GM12892 (cell line): ENCODE measurements around the gene WDFY1.
"Not testable (repeated sequence)": the region's sequence is repeated elsewhere in the genome, so short reads cannot be mapped to it uniquely, and the experiment has no call there.

ENCODE experiments used
- DNase-seq: peaks from one replicate; pipeline ENCODE4 v3.0.0; 2011; ENCODE audit not compliant: insufficient read length
- FAIRE-seq: peaks from 2 replicates; lab custom pipeline; 2011; peaks lifted over from hg19 to GRCh38; lab: Jason Lieb, UNC
- POLR2A ChIP-seq: IDR thresholded peaks from 2 replicates; pipeline ENCODE4 v1.6.1; 2011; ENCODE audit warnings: low read depth, low read length, control low read depth
- POLR2AphosphoS5 ChIP-seq: IDR thresholded peaks from 2 replicates; pipeline ENCODE4 v1.6.1; 2011; ENCODE audit warnings: low read depth, low read length, control low read depth
- TAF1 ChIP-seq: IDR thresholded peaks from 2 replicates; pipeline ENCODE4 v1.6.1; 2011; ENCODE audit warnings: low read depth, mild to moderate bottlenecking, control low read depth, low read length, borderline replicate concordance

The WDFY1 gene

GRCh38 chr2:223952280-223952968 lies 7.3 kb upstream of the WDFY1 start:
- DNase-seq: no peak
- FAIRE-seq: peak; percentile 83

DNA sequence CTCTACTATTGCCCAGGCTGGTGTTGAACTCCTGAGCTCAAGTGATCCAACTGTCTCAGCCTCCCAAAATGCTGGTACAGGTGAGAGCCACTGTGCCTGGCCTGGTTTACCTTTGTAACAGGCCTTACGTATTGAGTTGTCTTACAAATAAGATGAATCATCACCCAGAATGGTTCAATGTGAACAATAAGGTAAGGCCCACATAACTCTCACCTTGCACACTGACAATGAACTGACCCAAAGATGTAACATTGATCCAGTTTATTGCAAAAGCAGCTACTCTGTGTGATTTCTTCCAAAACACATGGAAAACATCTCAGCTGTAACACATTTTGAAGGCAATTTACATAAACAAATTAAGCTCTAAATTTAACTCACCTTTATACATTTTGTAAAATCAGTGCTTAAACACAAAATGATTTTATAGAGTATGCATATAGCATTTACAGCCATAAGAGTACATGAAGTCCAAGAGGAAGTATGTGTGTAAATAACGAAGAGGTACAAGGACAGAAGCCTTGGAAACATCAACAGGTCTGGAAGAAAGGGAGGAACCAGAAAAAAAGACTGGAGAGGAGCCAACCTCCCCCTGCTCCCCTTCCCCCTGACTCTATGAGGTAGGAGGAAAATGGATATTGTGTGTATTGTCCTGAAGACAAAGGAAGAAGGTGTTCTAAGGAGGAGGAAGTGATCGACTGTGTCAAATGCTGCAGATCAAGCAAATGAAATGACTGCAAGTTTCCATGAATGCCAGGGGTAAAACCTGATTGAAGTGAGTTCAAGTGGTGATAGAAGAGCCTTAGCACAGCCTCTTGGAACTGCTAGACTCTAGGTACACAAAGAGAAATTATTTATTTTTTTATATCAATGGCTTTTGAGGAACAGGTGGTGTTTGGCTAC lies 5.6 kb upstream of the WDFY1 start:
- peak; percentile 65 for FAIRE-seq
- TF ChIP-seq POLR2A (no peak), TAF1 (no peak)
- DNase-seq: no peak

More at GRCh38 chr2:223952280-223952968, 7.3 kb upstream of the WDFY1 start:
- no peak for TF ChIP-seq TAF1
- no peak for TF ChIP-seq POLR2AphosphoS5
- TF ChIP-seq POLR2A: no peak

DNA sequence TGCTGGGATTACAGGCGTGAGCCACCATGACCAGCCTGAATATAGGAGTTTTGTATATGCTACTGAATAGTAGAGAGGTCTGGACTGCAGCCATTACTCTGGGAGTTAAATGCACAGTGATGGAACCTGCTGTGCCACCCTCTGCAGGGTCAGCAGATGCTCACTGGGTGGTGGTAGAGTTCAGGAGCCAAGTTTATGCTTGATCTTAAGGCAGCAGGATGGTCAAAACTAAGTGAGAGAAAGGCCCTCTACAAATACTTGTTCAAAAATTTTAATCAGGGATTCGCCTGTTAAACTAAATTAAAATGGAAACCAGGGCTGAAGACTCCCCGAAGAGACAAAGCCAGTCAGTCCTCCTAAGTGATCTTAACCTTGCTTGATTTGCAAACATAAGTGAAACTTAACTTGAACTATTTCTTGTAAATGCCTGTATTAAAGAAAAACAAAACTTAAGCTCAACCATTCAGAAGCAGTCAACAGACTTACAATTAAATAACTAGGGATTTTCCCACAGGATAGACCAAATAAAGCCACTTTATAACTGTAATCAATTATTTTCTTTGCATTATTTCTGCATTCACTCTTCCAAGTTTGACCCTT lies 4.2 kb upstream of the WDFY1 start:
- FAIRE-seq (no peak), DNase-seq (no peak)
- TF ChIP-seq POLR2A (no peak), POLR2AphosphoS5 (no peak), TAF1 (no peak)

DNA sequence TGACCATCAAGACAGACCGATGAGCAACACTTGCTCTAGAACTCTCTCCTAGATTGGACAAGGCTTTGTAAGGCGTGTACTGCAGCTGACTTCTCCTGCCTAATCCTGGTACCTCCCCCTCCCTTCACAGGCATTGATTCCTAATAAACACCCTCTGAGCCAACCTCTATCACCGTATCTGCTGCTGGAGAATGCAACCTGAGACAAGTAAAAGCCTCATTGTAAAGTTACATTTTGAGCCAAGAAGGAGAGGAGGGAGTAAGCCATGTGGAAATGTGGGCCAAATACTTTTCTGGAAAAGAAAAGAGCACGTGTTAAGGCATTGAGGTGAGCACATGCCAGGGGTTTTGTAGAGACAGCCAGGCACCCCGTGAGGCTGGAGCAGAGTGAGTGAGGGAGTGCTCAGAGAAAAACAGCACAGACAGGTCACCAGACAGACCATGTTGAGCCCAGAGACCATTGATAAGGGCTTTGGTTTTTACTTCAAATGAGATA lies 2.6 kb upstream of the WDFY1 start:
- DNase-seq (no peak), FAIRE-seq (no peak)
- no peak for TF ChIP-seq POLR2A
- no peak for TF ChIP-seq POLR2AphosphoS5
- TF ChIP-seq TAF1: no peak

DNA sequence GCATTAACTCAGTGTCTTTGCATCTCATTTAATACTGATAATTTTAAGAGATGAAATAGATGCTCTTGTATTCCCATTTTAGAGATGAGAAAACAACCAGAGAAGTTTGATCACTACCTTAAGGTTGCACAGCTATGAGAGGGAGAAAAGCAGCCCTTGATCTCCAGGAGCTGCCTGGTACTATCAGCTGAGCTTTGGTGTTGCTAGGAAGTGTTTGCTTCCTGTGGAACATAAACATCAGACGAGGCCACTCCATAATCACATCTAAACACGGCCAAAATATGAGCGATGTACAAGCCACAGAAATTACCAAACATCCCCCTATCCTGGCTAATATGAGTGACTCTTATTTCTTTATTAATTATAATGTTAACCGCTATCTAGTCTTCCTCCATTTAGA lies 620 bp upstream of the WDFY1 start:
- no peak for TF ChIP-seq POLR2AphosphoS5
- TF ChIP-seq TAF1: no peak
- TF ChIP-seq POLR2A: no peak
- no peak for FAIRE-seq
- DNase-seq: no peak

DNA sequence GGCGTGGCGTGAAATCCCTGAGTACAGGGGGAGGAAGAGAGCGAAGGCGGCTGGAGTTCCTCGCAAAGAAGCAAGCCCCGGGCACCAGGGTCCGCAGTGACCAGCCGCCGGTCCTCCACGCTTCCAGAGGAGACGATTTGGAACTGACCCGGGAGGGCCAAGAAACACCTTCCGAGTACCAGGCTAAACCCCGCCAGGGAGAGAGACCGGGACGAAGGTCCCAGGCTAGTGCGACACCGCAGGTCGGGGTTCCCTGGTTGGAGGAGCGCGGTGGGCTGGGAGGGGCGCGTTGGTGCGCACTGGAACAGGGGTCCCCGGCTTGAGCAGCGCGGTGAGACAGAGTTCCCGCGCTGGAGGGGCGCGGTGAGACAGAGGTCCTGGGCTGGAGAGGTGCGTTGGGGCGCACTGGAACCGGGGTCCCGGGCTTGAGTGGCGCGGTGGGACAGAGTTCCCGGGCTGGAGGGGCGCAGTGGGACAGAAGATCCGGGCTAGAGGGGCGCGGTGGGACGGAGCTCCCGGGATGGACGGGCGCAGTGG lies 901 bp downstream of the WDFY1 start:
- FAIRE-seq: peak; percentile 61
- TF ChIP-seq POLR2AphosphoS5 (no peak), TAF1 (no peak), POLR2A (no peak)
- peak; percentile 35 for DNase-seq

DNA sequence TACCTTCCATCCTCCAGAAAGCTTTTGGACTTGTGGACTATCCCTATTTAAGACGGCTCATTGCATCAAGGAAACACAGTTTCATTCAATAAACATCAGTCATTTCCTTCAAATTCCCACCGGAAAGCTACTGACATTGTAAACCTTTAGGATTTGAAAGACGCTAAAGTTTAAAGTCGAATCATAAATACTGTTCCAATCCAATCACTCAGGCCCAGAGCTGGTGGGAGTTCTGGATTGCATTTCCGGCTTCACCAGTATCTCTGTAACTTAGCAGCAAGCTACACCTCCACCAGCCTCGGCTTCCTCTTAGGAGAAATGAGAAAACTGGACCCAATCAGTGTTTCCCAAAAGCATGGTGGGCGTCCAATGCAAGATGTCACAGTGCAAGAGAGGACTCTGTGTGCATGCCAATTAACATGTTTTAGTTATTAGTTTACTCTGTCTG lies 1.6 kb downstream of the WDFY1 start:
- no peak for FAIRE-seq
- no peak for DNase-seq
- TF ChIP-seq TAF1 (no peak), POLR2AphosphoS5 (no peak), POLR2A (no peak)

- FAIRE-seq: no peak
- TF ChIP-seq POLR2A: no peak
- TF ChIP-seq POLR2AphosphoS5: no peak
- TF ChIP-seq TAF1: no peak
Observed at GRCh38 chr2:223943135-223943534, 2.0 kb downstream of the WDFY1 start.

DNA sequence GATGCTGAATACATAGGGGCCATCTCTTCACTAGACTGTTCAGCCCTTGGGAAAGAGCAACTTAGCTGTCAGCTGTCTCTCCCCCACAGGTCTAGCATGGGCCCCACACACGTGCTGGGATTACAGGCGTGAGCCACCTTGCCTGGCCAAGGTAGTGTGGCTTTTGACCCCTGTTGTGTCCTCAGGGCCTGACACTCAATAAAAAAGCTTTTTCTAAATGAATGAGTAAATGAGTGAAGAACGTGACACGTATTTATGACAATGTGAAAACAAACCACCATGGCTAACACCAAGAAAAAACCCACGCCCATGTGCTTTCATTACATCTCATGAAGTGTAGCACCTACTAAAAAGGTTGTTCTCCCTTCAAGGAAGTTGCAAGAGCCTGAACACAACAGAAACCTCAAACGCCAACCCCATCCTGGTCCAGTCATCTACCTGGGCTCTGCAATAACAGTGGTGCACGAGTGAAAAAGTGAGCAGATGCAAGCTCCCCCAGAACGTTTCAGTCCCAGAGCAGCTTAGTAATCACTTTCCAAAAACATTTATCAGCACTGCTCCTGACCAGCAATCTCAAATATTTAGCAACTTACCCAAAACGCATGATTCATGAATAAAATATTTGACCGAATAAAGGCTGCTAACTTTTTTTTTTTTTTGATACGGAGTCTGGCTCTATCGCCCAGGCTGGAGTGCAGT lies 3.4 kb downstream of the WDFY1 start:
- DNase-seq (no peak), FAIRE-seq (peak; percentile 73)
- TF ChIP-seq POLR2AphosphoS5: no peak
- TF ChIP-seq POLR2A: no peak
- TF ChIP-seq TAF1: no peak

More at GRCh38 chr2:223943135-223943534, 2.0 kb downstream of the WDFY1 start:
- DNase-seq: no peak

DNA sequence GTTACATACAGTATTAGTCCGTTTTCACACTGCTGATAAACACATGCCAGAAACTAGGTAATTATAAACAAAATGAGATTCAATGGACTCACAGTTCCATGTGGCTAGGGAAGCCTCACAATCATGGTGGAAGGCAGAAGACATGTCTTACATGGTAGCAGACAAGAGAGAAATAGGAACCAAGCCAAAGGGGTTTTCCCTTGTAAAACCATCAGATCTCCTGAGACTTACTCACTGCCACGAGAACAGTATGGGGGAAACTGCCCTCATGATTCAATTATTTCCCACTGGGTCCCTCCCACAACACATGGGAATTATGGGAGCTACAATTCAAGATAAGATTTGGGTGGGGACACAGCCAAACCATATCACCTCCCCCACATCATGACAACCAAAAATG lies 5.7 kb downstream of the WDFY1 start:
- peak; percentile 61 for FAIRE-seq
- not testable (repeated sequence) for DNase-seq
